ENCODE data around the gene RBMS3. TPM values are rescaled to one million over a fixed set of nuclear protein-coding genes. Genes with fewer than 3 reads are reported as not detected.

RBMS3 gene
- total and polyA plus RNA-seq, 2 of the 13 experiments (the other 11 are each of a cell fraction or from before 2014, with no cell fraction given), result not detected

GRCh38 chr3:29344154-29344553 lies 63.3 kb downstream of the RBMS3 start (continued):
- TF ChIP-seq ATF7 (IDR thresholded peaks at IDR 0.05) (no peak), ATF7 (CRISPR knock-in tag; IDR thresholded peaks at IDR 0.05) (no peak), ZSCAN22 (CRISPR knock-in tag; IDR thresholded peaks at IDR 0.05) (no peak)

- H3K79me2 ChIP-seq (ENCODE audit: insufficient read depth, low read length), result no peaks in the 10 kb centered on the region
- no peaks in the 10 kb centered on the region for H3K9me3 ChIP-seq (ENCODE audit: low read length)
- BruUV-seq (replicated peaks), result no TSS peak
- no peak for DNase-seq (ENCODE audit: low spot score)
- no peak for ATAC-seq
- ChIA-PET CTCF (ENCODE audit: low intra/inter-chr PET ratio, low total read pairs) (no interaction called here), POLR2A (no interaction called here)
- H3K4me3 ChIP-seq (replicated peaks in 1 of 3; ENCODE audit: insufficient read depth in 1 of 3, low read depth in 2 of 3, low read length in 3 of 3), result no peak overlapping the region
- H3K36me3 ChIP-seq (replicated peaks in 1 of 2; ENCODE audit: control insufficient read depth in 1 of 2, insufficient read depth in 2 of 2, low read length in 2 of 2), result no peaks in the 10 kb centered on the region
- TF ChIP-seq FOXO1 (CRISPR knock-in tag; IDR thresholded peaks at IDR 0.05) (no peak), FOXC1 (CRISPR knock-in tag; IDR thresholded peaks at IDR 0.05; ENCODE audit: borderline replicate concordance) (no peak), RARG (CRISPR knock-in tag; IDR thresholded peaks at IDR 0.05; ENCODE audit: low read depth) (no peak), ZMYM2 (CRISPR knock-in tag; IDR thresholded peaks at IDR 0.05) (no peak), ZNF747 (CRISPR knock-in tag; IDR thresholded peaks at IDR 0.05; ENCODE audit: borderline replicate concordance) (no peak), ZNF605 (CRISPR knock-in tag; IDR thresholded peaks at IDR 0.05) (no peak), ZFAT (CRISPR knock-in tag; conservative IDR thresholded peaks at IDR 0.05) (no peak), DPF2 (CRISPR knock-in tag; IDR thresholded peaks at IDR 0.05; ENCODE audit: borderline replicate concordance, low read depth) (no peak), FOXP1 (IDR thresholded peaks at IDR 0.05) (no peak), FOXP1 (CRISPR knock-in tag; IDR thresholded peaks at IDR 0.05) (no peak)
- in situ Hi-C loops (cut with HindIII; ENCODE audit: extremely low pct_ligation_motif_present, low pct_unique_long_range_greater_than_20kb) (no loop called here), intact Hi-C loops (cut with micrococcal nuclease; ENCODE audit: unreplicated experiment) (no loop called here)
- FAIRE-seq, result no peak
- no peaks in the 10 kb centered on the region for H4K20me1 ChIP-seq (ENCODE audit: insufficient read depth, low read length)
- no peak overlapping the region for H3K4me2 ChIP-seq (ENCODE audit: low read depth, low read length)
- H3K9ac ChIP-seq (ENCODE audit: insufficient read depth, low read depth, low read length), result no peak overlapping the region
- H2AFZ ChIP-seq (ENCODE audit: low read length), result no peak overlapping the region
- no peaks in the 10 kb centered on the region; a peak in 1 of 5 replicates for H3K27me3 ChIP-seq (ENCODE audit: control insufficient read depth in 1 of 2, insufficient read depth in 2 of 2, low read length in 2 of 2)
- 0% methylated on average over 1 of the region's 1 CpG for WGBS (ENCODE audit: low lambda C conversion rate)
- H3K4me1 ChIP-seq (ENCODE audit: insufficient read depth, low read length), result no peaks in the 10 kb centered on the region
- H3K27ac ChIP-seq (ENCODE audit: extremely low read length, insufficient read depth, low read length), result no peak overlapping the region
These were observed 64.1 kb downstream of the RBMS3 start for GRCh38 chr3:29344935-29345334.
